ENCODE measurements around the gene WWOX.
"Not testable (repeated sequence)": the region's sequence is repeated elsewhere in the genome, so short reads cannot be mapped to it uniquely, and the experiment has no call there.

The WWOX gene

DNA sequence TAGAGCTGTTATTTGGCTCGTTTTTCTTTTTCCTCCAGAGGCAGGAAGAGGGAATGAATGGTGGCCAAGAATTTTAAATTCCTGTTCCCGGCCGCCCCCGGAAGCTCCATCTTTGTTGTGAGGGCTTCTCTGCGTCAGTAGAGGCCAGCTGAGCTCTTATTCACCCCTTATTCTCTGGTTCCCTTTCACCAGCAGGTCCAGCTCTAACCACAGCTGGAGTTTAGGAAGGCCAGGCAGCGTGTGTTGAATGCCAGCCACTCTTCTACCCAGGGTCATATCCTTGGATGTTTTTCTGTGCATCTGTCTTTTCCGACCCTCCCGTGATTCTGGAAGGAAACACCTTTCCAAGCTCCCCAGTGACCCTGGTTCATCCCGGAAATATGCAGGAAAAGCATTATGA lies 570.5 kb downstream of the WWOX start:
- no peak for DNase-seq (ENCODE audit: low read depth in 1 of 2, low spot score in 1 of 2)

DNA sequence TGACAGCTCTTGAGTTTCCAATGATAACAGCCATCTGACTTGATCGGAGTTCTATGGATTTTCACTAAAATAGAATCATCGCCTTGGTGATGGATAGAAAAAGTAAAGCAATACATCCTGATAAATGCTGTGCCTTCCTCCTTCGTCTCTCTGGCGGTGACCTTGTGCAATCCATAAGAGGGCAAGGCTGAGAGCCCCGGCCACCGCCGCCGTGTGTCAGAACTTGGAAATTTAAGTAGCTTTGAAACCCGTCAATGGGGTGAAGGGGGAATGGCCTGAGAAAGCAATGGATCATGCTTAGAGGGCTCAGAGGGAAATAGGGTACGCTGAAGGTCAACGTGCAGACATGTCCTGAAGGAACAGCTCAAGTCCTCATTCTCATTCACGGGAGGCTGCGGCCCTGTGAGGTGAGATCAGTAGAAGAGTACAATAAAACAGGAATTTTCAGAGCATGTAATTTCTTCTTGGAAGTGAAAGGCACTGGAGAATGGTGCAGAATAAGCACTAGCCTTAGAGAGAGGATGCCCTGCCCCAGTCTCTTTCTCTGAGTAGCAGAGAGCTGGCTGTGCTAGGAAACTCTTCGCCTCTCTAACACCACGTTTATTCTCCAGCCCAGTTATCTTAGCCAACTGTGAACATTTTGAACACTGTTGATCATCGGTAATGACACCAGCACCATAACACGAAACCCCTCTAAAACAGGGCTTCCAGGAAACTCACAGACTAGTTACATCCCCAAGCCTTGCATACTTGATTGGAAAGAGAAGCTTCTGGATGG lies 573.5 kb downstream of the WWOX start:
- no peak for DNase-seq (ENCODE audit: low read depth in 1 of 2, low spot score in 1 of 2)

DNA sequence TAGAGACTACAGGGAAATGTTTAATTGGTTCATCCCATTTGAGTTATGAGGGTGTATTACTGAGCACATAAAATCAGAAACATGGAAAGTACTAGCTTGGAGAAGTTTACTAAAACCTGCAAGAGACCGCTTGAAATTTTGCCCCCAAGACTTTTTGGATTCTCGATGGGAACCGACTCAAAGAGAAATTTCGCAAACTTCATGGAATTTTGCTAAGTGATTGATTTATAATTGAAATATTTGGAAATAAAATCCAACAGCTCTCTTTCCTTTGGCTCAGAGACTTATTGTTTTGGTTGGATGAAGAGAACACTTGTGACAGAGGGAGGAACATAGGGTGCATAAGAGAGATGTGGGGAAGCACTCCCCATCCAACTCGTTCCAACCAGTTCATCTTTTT lies 574.4 kb downstream of the WWOX start:
- no peak for DNase-seq (ENCODE audit: low read depth in 1 of 2, low spot score in 1 of 2)

DNA sequence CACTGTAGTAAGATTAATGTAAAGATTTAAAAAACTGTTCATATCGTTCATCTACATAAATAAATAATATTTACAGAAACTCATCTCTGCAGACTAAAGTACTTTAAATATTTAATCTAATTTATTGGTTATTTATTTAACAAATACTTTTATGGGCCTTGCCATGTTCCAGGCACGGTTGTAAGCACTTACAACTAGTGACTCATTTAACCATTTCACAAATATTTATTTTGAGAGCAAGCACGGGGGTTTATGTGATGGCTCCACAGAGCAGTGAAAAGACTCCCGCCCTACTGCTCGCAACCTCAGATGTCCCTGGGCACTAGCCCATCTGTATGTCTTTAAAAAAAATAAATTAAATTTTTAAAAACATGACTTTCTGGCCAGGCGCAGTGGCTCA lies 575.9 kb downstream of the WWOX start:
- DNase-seq (ENCODE audit: low read depth in 1 of 2, low spot score in 1 of 2) = no peak

DNA sequence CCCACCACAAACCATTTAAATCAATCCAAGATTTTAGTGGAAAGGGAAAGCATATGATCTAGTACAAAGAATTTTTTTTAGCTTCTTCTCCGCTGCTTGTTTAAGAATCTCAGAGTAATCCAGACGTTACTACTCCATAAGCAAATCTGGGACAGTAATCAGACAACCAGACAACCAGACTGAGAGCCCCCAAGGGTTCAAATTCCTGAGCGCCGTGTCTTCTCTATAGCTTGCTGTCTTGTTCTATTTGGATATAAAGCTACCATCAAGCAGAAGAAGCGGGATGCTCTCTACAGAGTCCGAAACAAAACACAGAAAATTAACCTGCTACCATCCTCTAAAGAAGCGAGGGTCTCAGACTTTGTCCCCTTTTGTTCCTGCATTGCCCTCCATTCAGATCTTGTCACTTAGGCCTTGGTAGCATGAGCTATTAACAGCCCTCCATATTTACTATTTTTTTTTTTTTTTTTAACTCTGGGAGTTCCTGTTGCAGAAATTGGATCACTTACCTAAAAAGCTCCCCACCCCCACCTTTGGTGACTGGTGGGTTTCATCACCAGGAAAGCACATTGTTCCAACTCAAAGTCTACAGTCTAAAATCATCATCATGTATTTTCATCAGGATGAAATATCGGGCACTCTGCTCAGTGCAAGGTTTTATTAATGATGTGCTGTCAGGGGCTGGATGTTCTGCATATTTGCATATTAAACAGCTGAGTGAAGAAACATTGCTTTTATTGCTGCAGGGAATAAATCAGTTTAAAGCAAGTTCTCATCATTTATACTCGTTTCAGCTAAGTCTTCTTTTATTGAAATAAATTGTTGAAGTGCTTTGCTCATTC lies 576.7 kb downstream of the WWOX start:
- DNase-seq (ENCODE audit: low read depth in 1 of 2, low spot score in 1 of 2) = no peak

DNA sequence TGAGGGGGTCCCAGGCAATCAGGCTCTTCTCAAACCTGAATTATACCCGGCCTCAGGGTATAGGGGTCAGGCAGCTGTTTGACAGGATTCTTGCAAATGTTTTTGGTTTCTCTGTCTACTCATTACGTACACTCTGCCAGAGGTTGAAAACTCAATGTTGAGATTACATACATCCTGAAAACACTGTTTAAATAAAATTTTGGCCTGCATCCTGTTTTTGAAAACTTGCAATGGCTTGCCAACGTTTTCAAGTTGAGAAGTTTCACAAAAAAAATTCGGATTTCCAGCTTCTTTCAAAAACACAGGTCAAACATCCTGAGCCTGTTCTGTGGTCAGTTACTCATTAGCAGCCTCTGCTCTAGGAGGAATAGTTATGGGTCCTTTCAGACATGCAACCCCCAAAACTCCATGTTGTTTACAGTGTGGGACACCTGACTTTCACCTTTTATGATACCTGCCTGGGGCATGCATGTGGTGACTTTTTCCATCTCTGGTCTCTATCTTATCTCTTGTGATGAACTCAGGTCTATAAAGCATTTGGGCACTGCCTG lies 577.8 kb downstream of the WWOX start:
- no peak for DNase-seq (ENCODE audit: low read depth in 1 of 2, low spot score in 1 of 2)

DNA sequence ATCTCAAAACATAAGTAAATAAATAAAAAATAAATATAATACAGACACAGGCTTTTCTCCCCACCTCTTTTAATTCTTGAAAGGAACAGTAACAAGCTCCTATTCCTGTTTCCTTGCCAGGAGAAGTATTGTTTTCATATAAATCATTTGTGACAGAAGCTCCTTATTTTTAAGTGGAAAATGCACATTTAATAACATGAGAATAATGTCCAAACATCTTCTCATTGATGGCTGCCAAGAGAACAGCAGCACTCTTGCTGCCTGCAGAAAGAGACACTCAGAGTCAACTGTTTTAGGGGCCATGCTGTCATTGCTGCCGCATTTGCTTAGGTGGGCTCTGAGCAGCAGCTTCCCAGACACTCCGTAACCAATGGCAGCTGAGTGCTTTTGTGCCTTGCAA lies 580.1 kb downstream of the WWOX start:
- DNase-seq (ENCODE audit: low read depth in 1 of 2, low spot score in 1 of 2) = no peak

DNA sequence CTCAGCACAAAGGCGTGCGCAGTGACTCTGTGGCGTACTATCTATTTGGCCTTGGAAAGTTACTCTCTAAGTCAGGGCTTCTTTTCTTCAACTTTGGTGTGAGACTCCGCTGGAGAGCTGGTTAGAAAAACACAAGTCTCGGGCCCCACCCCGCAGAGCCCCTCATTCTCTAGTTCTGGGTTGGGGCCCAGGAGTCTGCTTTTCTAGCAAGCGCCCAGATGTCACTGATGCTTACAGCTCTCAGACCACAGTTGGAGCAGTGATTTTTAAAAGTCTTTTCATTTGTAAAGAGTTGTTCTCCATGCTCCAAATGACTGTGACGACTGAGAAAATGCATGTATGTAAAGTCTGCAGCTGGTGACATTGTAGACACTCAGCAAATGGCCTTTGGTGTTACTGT lies 582.3 kb downstream of the WWOX start:
- no peak for DNase-seq (ENCODE audit: low read depth in 1 of 2, low spot score in 1 of 2)

DNA sequence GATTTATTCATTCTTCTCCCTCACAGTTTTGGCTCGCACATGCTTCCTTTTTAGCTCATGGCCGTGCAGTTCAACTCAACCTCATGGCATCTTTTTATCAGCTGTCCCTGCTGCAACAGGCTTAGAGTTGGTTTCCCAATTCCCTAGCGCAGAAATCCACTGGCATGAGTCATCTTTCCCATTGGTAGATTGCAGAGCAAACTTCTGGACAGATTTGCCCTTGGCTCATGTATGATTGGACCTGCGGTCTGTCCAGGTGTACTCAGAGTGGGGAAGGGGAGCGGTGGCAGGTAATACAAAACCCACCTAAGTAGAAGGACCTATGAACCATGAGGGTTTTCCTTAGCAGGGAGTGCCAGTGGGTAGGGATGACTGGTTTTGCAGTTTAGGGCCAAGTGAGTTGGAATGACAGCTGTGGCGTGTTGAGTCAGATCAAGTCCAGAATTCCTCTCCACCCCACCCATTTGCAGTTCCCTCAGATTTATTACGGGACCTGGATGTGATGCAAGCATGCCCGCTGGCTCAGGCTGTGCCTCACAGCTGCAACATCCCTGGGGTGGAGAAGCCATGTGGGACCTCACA lies 584.7 kb downstream of the WWOX start:
- no peak for DNase-seq (ENCODE audit: low read depth in 1 of 2, low spot score in 1 of 2)

DNA sequence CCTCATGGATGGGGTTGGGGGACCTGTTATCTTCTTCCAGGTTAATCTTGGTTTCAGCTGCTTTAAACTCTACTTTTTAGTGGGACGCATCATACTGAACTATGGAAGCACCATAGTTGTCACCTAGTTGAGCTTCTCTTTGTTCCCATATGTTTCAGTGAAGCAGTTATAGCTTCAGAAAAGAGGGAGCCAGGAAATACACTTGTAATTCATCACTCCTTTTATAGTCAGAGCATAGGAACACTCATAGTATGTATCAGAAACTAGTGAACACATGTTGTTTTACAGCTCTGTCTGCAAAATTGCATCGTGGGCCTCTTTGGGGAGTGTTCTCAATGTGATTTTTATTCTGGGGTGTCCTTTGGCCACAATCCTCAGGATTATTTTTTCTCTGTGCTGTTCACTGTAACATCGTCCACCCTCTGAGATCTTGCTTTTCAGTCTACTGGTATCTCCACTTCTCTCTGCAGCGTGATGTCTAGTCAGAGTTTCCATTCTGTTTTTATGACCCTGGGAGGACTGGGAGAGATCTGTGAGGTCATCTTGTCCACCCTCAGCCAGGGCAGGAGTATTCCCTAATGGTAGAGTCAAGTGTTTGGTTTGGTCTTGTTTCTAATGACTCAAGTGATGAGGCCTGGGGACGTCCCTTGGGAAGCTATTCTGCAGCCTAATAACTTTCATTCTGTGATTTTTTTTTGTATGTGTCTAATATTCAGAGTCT lies 585.4 kb downstream of the WWOX start:
- no peak for DNase-seq (ENCODE audit: low read depth in 1 of 2, low spot score in 1 of 2)

DNA sequence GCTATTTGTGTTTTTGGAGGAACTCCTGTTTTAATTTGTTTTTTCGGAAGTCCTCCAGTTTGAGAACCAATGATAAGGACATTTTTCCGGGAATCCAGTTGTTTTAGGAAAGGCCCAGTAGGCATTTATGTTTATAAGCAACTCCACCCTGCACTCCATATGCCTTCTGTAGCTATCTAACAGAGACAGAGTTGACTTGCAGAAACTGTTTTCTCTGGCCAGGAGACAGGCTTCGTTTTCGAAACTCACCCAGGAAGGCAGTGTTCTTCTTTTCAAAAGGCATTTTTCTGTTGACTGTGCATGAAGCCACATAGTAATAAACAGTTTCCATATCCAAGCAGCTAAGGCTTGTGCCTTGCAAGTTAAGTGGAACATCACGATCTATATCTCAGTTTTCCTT lies 587.1 kb downstream of the WWOX start:
- no peak for DNase-seq (ENCODE audit: low read depth in 1 of 2, low spot score in 1 of 2)

DNA sequence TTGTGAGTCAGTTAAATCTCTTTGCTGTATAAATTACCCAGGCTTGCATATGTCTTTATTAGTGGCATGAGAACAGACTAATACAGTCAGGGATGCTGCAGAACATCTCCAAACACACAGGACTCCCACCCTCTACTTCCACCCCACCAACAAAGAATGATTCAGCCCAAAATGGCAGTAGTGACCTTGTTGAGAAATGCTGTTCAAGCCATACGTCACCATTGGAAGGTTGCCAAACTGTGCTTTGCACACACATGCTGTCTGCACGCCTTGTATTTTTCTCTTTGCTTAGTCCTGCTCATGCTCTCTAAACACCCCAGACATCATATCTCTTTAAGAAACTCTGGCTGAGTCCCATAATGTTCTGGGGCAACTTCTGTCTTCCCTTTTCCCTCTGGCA lies 589.6 kb downstream of the WWOX start:
- no peak for DNase-seq (ENCODE audit: low read depth in 1 of 2, low spot score in 1 of 2)

DNA sequence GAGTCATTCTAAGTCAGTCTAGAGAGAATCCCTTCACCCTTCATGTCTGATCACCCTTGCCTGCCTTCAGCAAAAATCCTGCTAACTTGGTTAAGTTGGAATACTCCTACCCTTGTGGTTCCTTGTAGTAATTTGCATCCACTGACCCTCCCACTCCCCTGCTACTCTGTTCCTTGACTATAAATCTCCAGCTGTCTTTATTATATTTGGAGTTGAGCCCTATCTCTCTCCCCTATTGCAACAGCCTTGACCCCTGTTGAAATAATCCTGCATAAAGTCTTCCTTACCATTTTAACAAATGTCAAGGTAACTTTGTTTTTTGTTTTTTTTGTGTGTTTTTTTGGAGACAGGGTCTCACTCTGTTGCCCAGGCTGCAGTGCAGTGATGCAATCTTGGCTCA lies 590.1 kb downstream of the WWOX start:
- no peak for DNase-seq (ENCODE audit: low read depth in 1 of 2, low spot score in 1 of 2)

DNA sequence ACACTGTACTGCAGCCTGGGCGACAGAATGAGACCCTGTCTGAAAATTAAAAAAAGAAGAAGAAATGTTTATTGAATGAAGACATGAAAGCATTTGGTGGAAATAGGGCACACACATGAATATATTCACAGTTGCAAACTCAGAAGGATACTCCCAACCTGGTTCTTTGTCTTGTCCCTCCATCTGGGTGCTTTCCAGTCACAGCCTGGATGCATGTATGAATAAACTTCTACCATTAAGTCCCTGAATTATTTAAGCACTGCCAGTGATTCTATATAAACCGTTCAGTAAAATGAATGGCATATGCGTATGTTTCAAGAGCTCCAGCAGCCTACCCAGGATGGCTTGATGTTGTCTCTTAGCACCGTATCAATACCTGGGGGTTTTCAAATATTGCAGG lies 591.1 kb downstream of the WWOX start:
- no peak for DNase-seq (ENCODE audit: low read depth in 1 of 2, low spot score in 1 of 2)

DNA sequence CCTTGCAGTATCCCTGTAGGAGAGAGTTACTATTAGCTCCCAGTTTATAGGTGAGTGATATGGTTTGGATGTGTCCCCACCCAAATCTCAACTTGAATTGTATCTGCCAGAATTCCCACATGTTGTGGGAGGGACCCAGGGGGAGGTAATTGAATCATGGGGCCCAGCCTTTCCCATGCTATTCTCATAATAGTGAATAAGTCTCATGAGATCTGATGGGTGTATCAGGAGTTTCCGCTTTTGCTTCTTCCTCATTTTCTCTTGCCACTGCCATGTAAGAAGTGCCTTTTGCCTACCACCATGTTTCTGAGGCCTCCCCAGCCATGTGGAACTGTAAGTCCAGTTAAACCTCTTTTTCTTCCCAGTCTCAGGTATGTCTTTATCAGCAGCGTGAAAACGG lies 592.3 kb downstream of the WWOX start:
- DNase-seq (ENCODE audit: low read depth in 1 of 2, low spot score in 1 of 2) = not testable (repeated sequence)

DNA sequence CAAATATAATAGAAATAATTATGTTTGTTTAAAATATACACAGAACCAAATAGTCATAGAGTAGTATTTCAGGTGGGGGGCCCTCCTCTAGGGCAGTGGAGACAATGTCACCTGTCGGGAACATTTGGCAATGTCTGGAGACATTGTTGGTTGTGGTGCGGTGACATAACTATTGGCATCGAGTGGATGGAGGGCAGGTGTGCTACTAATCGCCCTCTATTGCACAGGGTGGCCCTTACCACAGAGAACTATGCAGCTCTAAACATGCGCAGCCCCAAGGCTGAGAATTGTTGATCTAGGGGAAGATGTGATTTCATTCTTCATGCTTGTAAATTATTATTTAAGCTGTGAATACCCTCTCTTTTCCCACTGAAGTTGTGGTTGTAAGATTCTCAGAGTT lies 594.0 kb downstream of the WWOX start:
- no peak for DNase-seq (ENCODE audit: low read depth in 1 of 2, low spot score in 1 of 2)

DNA sequence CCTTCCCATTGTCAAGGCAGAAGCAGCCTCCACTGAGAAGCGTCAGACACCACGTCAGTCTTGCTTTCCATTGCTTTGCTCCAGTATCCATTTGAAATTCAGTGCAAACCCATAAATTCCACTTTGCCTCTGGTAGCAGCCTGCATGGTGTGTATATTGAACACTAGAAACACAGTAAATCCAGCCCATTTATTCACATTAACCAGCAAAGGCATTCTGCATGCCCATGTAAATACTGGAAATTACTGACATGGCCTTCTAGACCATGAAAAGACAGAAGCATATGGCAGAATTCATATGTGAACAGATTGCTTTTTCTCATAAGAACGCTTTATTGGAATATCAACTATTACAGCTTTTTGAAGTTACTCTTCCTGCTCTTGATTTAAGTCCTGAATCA lies 595.0 kb downstream of the WWOX start:
- DNase-seq (ENCODE audit: low read depth in 1 of 2, low spot score in 1 of 2) = no peak

DNA sequence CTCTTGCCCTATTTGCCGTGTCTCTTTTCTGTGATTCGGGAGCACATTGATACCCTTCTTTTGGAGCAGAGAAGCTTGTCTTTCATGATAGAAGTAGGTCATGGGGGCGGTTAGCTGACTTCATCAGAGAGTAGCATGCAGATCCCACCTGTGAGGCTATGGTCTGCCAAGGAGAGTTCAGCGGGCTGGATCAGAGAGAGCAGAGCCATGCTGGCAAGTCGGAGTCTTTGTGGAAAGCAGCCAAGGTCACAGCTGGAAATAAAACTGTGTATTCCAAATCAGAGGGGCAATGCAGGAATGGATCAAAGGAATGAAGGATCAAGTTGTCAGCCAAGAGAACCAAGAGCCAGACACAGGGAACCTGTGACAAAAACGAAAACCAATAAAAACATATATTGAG lies 595.9 kb downstream of the WWOX start:
- DNase-seq (ENCODE audit: low read depth in 1 of 2, low spot score in 1 of 2) = no peak

DNA sequence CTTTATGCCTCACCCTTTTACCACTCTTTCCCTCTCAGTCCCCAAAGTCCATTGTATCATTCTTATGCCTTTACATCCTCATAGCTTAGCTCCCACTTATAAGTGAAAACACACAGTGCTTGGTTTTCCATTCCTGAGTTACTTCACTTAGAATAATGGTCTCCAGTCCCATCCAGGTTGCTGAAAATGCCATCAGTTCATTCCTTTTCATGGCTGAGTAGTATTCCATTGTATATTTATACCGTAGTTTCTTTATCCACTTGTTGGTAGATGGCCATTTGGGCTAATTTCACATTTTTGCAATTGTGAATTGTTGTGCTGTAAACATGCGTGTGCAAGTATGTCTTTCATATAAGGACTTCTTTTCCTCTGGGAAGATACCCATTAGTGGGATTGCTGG lies 597.3 kb downstream of the WWOX start:
- DNase-seq (ENCODE audit: low read depth in 1 of 2, low spot score in 1 of 2) = no peak

DNA sequence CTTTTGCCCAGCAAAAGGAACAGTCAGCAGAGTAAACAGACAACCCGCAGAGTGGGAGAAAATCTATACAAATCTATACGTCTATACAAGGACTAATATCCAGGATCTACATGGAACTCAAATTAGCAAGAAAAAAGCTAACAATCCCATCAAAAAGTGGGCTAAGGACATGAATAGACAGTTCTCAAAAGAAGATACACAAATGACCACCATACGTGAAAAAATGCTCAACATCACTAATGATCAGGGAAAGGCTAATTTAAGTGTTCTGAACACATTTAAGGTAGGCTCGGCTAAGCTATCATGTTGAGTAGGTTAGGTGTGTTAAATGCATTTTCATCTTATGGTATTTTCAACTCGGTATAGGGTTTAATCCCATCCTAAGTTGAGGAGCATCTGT lies 598.0 kb downstream of the WWOX start:
- DNase-seq (ENCODE audit: low read depth in 1 of 2, low spot score in 1 of 2) = no peak

DNA sequence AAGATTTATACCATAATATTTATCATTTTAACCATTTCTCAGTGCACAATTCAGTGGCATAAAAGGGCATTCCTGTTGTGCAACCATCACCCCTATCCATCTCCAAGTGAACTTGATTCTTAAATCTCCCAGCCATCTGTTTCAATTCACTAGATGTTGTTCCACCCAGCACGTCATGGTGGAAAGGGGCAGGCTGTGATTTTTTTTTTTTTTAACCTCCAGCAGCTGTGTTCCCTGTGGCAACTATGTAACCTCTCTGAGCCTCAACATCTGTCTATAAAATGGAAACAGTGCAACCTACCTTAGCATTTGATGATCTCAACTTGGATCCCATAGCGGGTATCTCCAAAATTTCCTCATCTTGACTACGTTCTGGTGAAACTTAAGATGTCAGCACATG lies 604.5 kb downstream of the WWOX start:
- DNase-seq (ENCODE audit: low read depth in 1 of 2, low spot score in 1 of 2) = no peak

Measured in activated CD4-positive, alpha-beta T cell treated with anti-CD3 and anti-CD28 coated beads, Interleukin-2, amount 50 U/mL, for 24 hours (primary cell).